Stomach (tissue), 4 donors: ENCODE results near the gene FTO.

Experiments used
- POLR2AphosphoS5 ChIP-seq, 3 donors: sonication (generic); formaldehyde crosslinking; IDR thresholded peaks; one replicate each; pipeline ENCODE4 v1.6.1; 2016; ENCODE audit warnings: antibody characterized with exemption in 3 of 3
- TF ChIP-seq, protein P1 (sequence below), 7 experiments: fragments of 450-650 bp in 4 of 7; fragments of 200-600 bp in 3 of 7; sonication (generic) in 3 of 7; IDR thresholded peaks; one replicate each; pipeline ENCODE4 v1.5.1; 2016 to 2019; ENCODE audit warnings: antibody characterized with exemption in 7 of 7, control low read depth in 2 of 7, mild to moderate bottlenecking in 1 of 7

DNA sequence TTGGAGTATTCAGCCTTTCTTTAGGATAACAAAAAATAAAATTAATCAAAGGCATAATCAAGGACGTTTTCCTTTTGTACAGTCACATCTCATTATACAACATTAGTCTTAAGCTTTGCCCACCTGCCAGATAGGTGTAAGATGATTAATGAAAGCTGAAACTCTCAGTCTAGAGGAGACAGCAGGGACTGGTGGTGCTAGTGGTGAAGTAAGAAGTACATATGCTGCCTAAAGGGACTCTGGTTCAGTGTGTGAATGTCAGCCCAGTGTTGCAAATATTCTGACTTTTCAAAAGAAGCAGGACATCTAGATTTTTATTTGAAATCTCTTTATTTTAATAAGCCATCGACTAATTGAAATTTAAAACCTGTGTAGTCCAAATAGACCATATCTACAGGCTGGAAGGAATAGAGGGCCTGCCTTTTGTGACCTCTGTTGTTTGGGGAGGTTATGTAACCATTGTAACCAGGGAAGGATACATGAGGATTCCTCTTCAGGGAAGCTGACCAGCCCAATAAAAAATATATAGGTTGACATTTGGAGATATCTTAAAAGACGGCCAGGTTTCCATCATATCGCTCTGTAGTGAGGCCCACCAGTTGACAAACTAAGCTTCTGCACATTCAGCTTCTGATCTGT, 54.1 kb downstream of the FTO start:
- no peak for TF ChIP-seq POLR2AphosphoS5 (IDR thresholded peaks at IDR 0.05)
- TF ChIP-seq, protein P1, sequence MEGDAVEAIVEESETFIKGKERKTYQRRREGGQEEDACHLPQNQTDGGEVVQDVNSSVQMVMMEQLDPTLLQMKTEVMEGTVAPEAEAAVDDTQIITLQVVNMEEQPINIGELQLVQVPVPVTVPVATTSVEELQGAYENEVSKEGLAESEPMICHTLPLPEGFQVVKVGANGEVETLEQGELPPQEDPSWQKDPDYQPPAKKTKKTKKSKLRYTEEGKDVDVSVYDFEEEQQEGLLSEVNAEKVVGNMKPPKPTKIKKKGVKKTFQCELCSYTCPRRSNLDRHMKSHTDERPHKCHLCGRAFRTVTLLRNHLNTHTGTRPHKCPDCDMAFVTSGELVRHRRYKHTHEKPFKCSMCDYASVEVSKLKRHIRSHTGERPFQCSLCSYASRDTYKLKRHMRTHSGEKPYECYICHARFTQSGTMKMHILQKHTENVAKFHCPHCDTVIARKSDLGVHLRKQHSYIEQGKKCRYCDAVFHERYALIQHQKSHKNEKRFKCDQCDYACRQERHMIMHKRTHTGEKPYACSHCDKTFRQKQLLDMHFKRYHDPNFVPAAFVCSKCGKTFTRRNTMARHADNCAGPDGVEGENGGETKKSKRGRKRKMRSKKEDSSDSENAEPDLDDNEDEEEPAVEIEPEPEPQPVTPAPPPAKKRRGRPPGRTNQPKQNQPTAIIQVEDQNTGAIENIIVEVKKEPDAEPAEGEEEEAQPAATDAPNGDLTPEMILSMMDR (IDR thresholded peaks at IDR 0.05) = no peak
